GM21529 (cell line): ENCODE data around the gene UPF2.

Source experiments
- ATAC-seq: cut with Tn5 transposase; IDR thresholded peaks from one replicate; pipeline ENCODE4 v1.9.1; 2021; ENCODE audit not compliant: unreplicated experiment

Gene UPF2

DNA sequence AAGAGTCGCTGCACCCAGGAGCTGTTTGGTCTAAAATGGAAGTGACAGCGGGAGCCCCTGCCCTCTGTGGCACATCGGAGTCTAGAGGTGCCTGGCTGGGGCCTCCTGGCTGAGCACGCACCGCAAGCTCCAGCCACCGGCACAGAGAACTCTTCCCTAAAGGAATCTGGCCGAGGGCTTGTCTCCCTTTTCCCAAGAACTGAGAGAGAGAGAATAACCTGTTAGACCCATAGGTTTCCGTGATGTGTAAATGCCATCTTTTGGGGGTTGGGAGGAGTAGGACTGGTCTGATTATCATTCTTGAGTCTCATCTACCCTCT, 172.2 kb downstream of the UPF2 start:
- no peak for ATAC-seq
